HG02798 (cell line): Measurements from ENCODE around the gene SS18L1.

Experiments
- ATAC-seq: cut with Tn5 transposase; IDR thresholded peaks from one replicate; pipeline ENCODE4 v1.9.1; 2021; ENCODE audit warnings: mild to moderate bottlenecking; ENCODE audit not compliant: unreplicated experiment, poor library complexity

SS18L1 gene

GRCh38 chr20:62167474-62167873 is 23.9 kb downstream of the SS18L1 start:
- no peak for ATAC-seq

- no peak for ATAC-seq
Observed at GRCh38 chr20:62168061-62168460, 24.5 kb downstream of the SS18L1 start.

GRCh38 chr20:62168890-62169435 is 25.4 kb downstream of the SS18L1 start:
- no peak for ATAC-seq

GRCh38 chr20:62170536-62170935 is 27.0 kb downstream of the SS18L1 start:
- no peak for ATAC-seq

GRCh38 chr20:62171245-62171644 is 27.7 kb downstream of the SS18L1 start:
- no peak for ATAC-seq

GRCh38 chr20:62172666-62173065 is 29.1 kb downstream of the SS18L1 start:
- no peak for ATAC-seq

- no peak for ATAC-seq
Observed at GRCh38 chr20:62174021-62174804, 30.6 kb downstream of the SS18L1 start.

GRCh38 chr20:62174870-62175624 is 31.5 kb downstream of the SS18L1 start:
- ATAC-seq = no peak

- ATAC-seq = no peak
Observed at GRCh38 chr20:62175711-62176110, 32.1 kb downstream of the SS18L1 start.

GRCh38 chr20:62176866-62177265 is 33.3 kb downstream of the SS18L1 start:
- no peak for ATAC-seq

GRCh38 chr20:62177307-62177706 is 33.7 kb downstream of the SS18L1 start:
- ATAC-seq = no peak

- ATAC-seq = no peak
Observed at GRCh38 chr20:62178316-62179161, 35.0 kb downstream of the SS18L1 start.

GRCh38 chr20:62179162-62179504 is 35.6 kb downstream of the SS18L1 start:
- ATAC-seq = no peak

- ATAC-seq = no peak
Observed at GRCh38 chr20:62181808-62182207, 38.2 kb downstream of the SS18L1 start.

GRCh38 chr20:62182469-62183425 is 39.2 kb downstream of the SS18L1 start, which contains the start of gene MTG2:
MTG2 (plus strand) TSS chr20:62183028; CDS start chr20:62193421, 10,393 bp downstream.
- peak; percentile 97 for ATAC-seq

- ATAC-seq = no peak
Observed at GRCh38 chr20:62183426-62184142, 40.0 kb downstream of the SS18L1 start.

- no peak for ATAC-seq
Observed at GRCh38 chr20:62186096-62186426, 42.5 kb downstream of the SS18L1 start.

- no peak for ATAC-seq
Observed at GRCh38 chr20:62186887-62187866, 43.6 kb downstream of the SS18L1 start.
